Activated CD8-positive, alpha-beta memory T cell treated with anti-CD3 and anti-CD28 coated beads, Interleukin-2, amount 50 U/mL, for 4 hours (primary cell): ENCODE measurements around the gene RBM17.
"Not testable (repeated sequence)": the region's sequence is repeated elsewhere in the genome, so short reads cannot be mapped to it uniquely, and the experiment has no call there.

Experiments
- DNase-seq: peaks from one replicate; pipeline ENCODE4 v3.0.0-alpha.2; 2020

Gene RBM17

GRCh38 chr10:6140141-6140841 lies 51.5 kb downstream of the RBM17 start:
- no peak for DNase-seq

DNA sequence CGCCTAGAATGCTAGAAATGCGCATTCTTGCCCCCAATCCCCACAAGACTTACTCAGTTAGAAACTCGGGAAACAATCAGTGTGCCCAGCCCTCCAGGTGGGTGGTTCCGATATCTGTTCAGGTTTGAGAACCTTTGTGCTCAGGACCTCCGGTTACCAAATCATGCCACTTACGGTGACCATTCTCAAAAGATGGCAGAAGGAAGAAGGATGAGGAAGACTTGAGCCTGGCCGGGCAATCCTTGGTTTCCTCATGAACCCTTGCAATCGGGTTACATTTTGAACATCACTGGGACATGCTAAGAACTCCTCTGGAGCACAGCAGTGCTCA lies 52.1 kb downstream of the RBM17 start:
- no peak for DNase-seq

- no peak for DNase-seq
These were observed 52.7 kb downstream of the RBM17 start for GRCh38 chr10:6141296-6142151.

DNA sequence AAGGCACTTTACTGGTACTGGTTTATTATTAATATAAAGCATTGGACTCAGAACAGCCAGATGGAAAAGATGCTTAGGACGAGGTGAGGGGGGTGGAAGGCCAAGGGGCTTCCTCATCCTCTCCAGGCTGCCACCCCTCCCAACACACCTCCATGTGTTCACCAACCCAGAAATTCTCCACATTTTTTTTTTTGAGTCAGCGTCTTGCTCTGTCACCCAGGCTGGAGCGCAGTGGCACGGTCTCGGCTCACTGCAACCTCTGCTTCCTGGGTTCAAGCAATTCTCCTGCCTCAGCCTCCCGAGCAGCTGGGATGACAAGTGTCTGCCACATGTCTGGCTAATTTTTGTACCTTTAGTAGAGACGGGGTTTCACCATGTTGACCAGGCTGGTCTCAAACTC lies 53.4 kb downstream of the RBM17 start:
- not testable (repeated sequence) for DNase-seq

DNA sequence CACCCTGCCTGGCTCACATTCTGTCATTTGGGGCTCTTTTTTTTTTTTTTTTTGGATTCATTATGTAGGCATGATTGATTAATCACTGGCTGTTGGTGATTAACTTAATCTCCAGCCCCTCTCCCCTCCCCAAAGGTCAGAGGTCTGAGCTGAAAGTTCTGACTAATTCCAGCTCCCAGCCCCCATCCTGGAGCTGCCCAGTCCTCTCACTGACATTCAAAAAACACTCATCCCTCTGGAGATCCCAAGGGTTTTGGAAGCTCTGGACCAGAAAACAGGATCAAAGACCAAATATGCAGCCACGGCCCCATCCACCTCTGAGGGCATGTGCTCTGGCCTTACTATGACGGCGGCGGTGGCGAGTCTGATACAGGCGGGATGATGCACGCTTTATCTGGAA lies 53.8 kb downstream of the RBM17 start:
- DNase-seq: no peak

DNA sequence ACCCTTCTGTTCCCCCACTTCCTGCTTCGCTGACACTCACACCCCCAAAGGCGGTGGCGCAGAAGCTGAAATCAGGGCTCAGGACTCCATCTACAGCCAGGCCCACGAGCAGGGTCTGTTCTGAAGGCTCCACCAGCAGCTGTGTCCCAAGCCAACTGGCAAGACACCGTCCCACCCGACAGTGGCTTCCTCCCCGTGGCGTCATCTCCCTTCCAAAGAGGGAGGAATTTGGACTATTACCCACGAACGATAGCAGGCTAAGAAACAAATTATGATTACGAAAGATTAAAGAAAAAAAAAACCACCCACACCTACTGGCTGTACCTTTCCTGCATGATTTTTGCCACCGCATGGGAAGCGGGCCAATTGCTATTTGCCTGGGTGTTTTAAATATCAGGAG lies 54.3 kb downstream of the RBM17 start:
- DNase-seq: no peak

- DNase-seq: peak; percentile 91
These were observed 55.8 kb downstream of the RBM17 start for GRCh38 chr10:6144406-6145165.

GRCh38 chr10:6145166-6145987 lies 56.5 kb downstream of the RBM17 start:
- no peak for DNase-seq

DNA sequence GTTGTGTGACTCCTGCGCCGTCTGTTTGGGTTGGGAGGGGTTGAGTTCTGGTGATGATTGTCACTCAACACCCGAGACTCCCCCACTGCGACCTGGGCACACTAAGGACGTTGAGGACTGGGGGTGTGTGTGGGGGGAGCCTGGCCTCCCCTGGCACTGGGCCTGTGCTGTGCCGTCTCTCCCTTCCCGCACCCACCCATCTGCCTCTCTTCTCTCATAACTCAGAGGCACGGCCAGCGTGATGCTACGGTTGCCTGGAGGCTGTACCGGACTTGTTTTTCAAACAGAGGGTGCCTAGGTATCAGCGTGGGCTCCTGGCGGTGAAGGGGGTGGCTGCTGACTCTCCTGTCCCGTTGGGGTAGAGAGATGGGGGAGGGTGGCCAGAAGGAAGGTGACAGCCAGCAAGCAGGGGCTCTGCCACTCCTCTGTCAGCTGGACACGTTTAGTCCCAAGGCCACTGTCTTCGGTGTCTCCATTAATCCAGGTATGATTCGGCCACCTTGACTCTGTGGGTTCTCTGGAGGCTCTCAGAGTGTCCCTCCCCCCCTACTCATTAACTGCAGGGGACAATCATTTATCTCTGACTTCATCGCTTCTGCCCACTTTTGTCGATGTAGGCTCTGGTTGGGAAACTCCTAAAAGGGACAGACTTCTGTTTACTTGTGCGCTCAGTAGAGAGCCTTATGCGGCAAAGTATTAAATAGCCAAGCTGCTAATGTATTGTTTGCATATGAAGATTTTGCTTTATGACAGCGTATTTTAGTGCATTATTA lies 57.4 kb downstream of the RBM17 start:
- no peak for DNase-seq

DNA sequence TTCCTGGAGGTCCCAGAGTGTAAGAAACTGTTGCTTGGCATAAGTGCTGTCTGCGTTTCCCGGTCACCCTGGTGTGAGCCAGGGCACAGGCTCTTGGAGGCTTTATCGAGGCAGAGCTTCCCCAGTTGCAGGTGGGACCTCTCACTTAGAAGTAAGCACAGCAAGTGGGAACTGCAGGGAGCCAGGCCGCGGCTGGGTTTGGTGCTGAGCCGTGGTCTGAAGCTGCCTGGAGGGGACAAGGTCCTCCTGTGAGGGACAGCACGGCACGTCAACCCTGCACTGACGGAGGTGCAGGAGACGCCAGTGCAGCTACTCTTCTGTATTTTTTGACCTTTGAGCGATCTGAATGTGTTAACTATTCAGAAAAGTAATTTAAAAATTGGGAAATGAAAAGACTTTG lies 58.1 kb downstream of the RBM17 start:
- DNase-seq: no peak

DNA sequence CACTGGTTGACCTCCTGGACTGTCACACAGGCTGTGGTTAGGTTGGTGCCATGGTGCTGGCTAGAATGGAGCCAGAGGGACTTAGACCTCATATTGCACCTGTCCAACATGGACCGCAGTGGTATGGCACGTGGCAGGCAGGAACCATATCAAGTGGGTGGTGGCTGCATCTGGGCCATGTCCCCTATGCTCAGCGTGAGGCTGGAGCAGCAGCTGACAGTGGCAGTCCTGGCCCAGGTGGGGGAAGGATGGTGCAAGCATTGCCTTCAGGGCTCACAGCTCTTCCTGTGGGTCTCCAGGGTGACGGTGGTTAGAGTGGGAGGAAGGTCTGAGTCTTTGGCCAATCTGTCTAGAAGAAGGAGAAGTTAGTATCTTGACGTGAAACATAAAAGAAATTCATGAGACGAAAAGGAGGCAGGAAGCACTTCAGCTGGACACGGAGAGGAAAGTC lies 59.4 kb downstream of the RBM17 start:
- DNase-seq: no peak

GRCh38 chr10:6148908-6149307 lies 60.1 kb downstream of the RBM17 start:
- peak; percentile 55 for DNase-seq

GRCh38 chr10:6151087-6151977 lies 62.5 kb downstream of the RBM17 start:
- DNase-seq: no peak

DNA sequence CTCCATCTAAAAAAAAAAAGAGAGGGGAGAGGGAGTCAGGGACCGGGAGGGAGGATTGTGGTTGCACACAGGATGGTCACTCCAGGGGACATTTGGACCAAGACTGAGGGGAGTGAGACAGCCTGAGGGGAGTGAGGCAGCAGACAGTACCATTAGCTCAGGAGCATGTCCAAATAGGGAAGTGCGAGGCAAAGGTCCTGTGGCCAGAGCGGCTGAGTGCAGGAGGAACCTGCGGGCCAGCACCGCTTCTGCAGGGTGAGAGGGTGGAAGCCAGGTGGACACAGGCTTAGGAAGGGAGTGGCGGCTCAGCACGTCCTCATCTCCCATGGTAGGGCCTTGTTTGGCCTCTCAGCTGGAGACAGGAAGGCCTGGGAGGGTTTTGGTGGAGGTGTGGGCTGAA lies 65.0 kb downstream of the RBM17 start:
- no peak for DNase-seq

GRCh38 chr10:6154566-6154965 lies 65.7 kb downstream of the RBM17 start:
- DNase-seq: no peak

DNA sequence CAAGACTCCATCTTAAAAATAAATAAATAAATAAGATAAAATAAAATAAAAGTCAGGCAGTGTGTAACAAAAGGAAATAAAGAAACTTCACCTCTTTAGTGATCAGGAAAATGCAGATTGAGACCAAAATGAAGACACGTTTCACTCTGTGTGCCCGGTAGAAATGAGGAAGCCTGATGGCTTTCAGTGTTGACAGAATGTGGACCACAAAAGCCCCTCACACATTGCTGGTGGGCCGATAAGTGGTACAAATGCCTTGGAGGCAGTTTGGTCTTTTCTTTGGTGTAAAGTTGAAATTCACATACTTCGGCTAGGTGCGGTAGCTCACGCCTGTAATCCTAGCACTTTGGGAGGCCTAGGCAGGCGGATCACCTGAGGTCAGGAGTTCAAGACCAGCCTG lies 69.4 kb downstream of the RBM17 start:
- no peak for DNase-seq

DNA sequence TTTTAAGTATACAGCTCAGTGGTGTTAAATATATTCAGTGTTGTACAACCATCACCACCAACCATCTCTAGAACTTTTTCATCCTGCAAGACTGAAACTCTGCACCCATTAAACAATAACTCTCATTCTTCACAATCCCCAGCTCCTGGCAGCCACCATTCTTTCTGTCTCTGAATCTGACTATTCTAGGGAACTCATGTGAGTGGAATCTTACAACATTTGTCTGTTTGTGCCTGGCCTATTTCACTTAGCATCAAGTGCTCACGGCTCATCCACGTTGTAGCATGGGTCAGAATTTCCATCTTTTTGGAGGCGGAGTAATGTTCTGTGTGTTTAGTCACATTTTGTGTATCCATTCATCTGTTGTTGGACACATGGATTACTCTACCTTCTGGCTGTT lies 73.1 kb downstream of the RBM17 start:
- DNase-seq: no peak

GRCh38 chr10:6162589-6163356 lies 73.9 kb downstream of the RBM17 start:
- DNase-seq: no peak

DNA sequence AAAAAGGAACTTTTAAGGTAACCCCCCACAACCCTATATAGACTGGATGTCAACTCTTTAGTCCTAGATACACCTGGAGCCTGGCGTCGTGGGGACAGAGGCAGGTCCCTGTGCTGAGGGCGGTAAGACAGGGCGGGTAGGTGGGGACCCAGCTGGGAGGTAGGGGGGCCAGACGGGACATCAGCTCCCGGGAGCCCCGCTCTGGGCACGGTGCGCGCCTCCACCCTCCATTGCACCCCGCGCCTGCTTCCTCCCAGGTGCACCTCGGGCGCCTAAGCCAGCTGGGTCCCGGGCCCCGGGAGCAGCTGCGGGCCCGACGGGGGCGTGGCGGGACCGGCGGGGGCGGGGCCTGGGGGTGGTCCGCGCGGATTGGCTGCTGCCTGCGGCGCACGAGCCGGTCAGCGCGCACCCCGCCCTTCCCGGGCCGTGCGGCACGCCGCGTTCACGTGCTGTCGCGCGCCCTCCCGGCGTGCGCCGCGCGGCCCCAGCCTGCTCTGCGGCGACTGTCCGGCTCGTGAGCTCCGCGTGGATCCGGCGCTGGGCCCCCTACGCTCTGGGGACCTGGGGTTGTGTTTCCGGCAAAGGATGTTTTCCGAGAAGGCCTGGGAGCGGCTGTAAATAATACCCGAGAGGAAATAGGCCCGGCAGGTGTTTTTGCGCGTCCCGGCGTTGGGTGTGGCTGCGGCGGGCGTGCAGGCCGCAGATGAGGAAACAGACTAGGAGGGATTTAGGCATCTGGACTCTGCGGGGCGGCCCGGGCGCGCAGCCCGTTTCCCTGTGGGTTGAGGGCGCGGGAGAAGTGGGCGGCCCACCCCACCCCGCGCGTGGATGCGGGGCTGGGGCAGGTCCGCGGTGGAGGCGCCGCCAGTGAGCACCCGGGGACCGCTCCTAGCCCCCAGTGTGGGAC lies 74.8 kb downstream of the RBM17 start:
- peak; percentile 95 for DNase-seq
